ENCODE results near the gene ADGRD1.

The ADGRD1 gene

DNA sequence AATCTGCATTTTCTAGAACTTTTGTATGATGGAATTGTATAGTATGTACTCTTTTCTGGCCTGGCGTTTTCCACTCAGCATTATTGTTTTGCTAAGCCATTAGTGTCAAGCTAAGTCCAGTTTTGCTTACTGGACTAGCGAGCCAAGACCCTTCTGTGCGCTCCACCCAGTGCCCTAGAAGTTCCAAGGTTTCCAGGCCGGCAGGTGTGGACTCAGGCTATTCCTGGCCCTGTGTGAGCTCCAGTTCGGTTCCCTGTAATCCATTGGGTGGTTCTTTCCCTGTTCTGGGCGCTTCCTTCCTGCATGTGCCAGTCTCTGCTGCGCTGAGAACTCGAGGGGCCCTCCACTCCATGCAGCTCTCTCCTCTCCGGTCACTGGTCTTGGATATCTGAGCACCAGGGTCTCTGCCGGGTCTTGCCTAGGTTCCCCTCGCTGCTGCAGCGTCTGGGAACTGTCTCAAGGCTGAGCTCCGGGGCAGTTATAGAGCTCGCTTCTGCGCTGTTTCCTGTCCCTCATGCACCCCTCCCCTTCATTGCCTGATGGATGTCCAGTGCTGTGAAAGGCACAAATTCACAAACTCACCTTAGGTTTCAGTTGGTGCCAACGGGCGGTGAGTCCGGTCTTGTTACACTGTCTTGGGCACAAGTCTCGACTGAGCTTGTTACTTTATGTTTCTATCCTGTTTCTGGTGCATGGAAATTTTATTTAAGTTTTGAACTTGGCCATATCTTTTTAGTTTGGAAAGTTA is 100.8 kb downstream of the ADGRD1 start:
- Histone ChIP-seq H3K4me3 (ENCODE audit: low read length) (no peak overlapping the region), H3K4me1 (ENCODE audit: control insufficient read depth, low read length) (peaks cover 8% of the 10 kb centered on the region), H3K9me3 (ENCODE audit: control insufficient read depth, insufficient read depth, low read length) (no peaks in the 10 kb centered on the region), H4K20me1 (ENCODE audit: control insufficient read depth, insufficient read depth, low read depth, low read length) (no peaks in the 10 kb centered on the region), H3K27me3 (ENCODE audit: control insufficient read depth, low read length) (peaks cover 29% of the 10 kb centered on the region), H3K27ac (ENCODE audit: low read depth, low read length) (no peak overlapping the region), H3K4me2 (ENCODE audit: low read length) (no peak overlapping the region), H3K36me3 (ENCODE audit: control insufficient read depth, low read length) (no peaks in the 10 kb centered on the region), H3K9me2 (replicated peaks; ENCODE audit: control insufficient read depth, low read length) (no peaks in the 10 kb centered on the region), H3K79me2 (ENCODE audit: control insufficient read depth, low read length) (no peaks in the 10 kb centered on the region), H3F3A (ENCODE audit: control insufficient read depth, insufficient read depth) (no peaks in the 10 kb centered on the region)
- no peak for TF ChIP-seq EZH2phosphoT487 (IDR thresholded peaks at IDR 0.05; ENCODE audit: borderline replicate concordance, low read length)
- TF ChIP-seq, protein P1, sequence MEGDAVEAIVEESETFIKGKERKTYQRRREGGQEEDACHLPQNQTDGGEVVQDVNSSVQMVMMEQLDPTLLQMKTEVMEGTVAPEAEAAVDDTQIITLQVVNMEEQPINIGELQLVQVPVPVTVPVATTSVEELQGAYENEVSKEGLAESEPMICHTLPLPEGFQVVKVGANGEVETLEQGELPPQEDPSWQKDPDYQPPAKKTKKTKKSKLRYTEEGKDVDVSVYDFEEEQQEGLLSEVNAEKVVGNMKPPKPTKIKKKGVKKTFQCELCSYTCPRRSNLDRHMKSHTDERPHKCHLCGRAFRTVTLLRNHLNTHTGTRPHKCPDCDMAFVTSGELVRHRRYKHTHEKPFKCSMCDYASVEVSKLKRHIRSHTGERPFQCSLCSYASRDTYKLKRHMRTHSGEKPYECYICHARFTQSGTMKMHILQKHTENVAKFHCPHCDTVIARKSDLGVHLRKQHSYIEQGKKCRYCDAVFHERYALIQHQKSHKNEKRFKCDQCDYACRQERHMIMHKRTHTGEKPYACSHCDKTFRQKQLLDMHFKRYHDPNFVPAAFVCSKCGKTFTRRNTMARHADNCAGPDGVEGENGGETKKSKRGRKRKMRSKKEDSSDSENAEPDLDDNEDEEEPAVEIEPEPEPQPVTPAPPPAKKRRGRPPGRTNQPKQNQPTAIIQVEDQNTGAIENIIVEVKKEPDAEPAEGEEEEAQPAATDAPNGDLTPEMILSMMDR (IDR thresholded peaks at IDR 0.05; ENCODE audit: low read depth, low read length, poor library complexity, severe bottlenecking) = no peak

- Histone ChIP-seq H3K4me3 (ENCODE audit: low read length) (no peak overlapping the region), H3K79me2 (ENCODE audit: control insufficient read depth, low read length) (no peaks in the 10 kb centered on the region), H3F3A (ENCODE audit: control insufficient read depth, insufficient read depth) (no peaks in the 10 kb centered on the region), H3K9me2 (replicated peaks; ENCODE audit: control insufficient read depth, low read length) (no peaks in the 10 kb centered on the region), H3K36me3 (ENCODE audit: control insufficient read depth, low read length) (no peaks in the 10 kb centered on the region), H4K20me1 (ENCODE audit: control insufficient read depth, insufficient read depth, low read depth, low read length) (no peaks in the 10 kb centered on the region), H3K4me1 (ENCODE audit: control insufficient read depth, low read length) (peaks cover 3% of the 10 kb centered on the region), H3K4me2 (ENCODE audit: low read length) (no peak overlapping the region), H3K9me3 (ENCODE audit: control insufficient read depth, insufficient read depth, low read length) (no peaks in the 10 kb centered on the region), H3K27ac (ENCODE audit: low read depth, low read length) (no peak overlapping the region), H3K27me3 (ENCODE audit: control insufficient read depth, low read length) (peaks cover 29% of the 10 kb centered on the region)
- no peak for TF ChIP-seq EZH2phosphoT487 (IDR thresholded peaks at IDR 0.05; ENCODE audit: borderline replicate concordance, low read length)
- TF ChIP-seq, protein P1 (IDR thresholded peaks at IDR 0.05; ENCODE audit: low read depth, low read length, poor library complexity, severe bottlenecking) = no peak
Measured at GRCh38 chr12:131055093-131055465, 101.4 kb downstream of the ADGRD1 start.

- H3K4me1 ChIP-seq (ENCODE audit: control insufficient read depth, low read length) = no peaks in the 10 kb centered on the region
- peaks cover 29% of the 10 kb centered on the region for H3K27me3 ChIP-seq (ENCODE audit: control insufficient read depth, low read length)
- no peaks in the 10 kb centered on the region for H3K36me3 ChIP-seq (ENCODE audit: control insufficient read depth, low read length)
- H3K4me2 ChIP-seq (ENCODE audit: low read length) = no peak overlapping the region
- H3K79me2 ChIP-seq (ENCODE audit: control insufficient read depth, low read length) = no peaks in the 10 kb centered on the region
- TF ChIP-seq EZH2phosphoT487 (IDR thresholded peaks at IDR 0.05; ENCODE audit: borderline replicate concordance, low read length) = no peak
- TF ChIP-seq, protein P1 (IDR thresholded peaks at IDR 0.05; ENCODE audit: low read depth, low read length, poor library complexity, severe bottlenecking) = no peak
- H3K9me2 ChIP-seq (replicated peaks; ENCODE audit: control insufficient read depth, low read length) = no peaks in the 10 kb centered on the region
- no peaks in the 10 kb centered on the region for H3F3A ChIP-seq (ENCODE audit: control insufficient read depth, insufficient read depth)
- H3K9me3 ChIP-seq (ENCODE audit: control insufficient read depth, insufficient read depth, low read length) = no peaks in the 10 kb centered on the region
- no peak overlapping the region for H3K27ac ChIP-seq (ENCODE audit: low read depth, low read length)
- no peak overlapping the region for H3K4me3 ChIP-seq (ENCODE audit: low read length)
- H4K20me1 ChIP-seq (ENCODE audit: control insufficient read depth, insufficient read depth, low read depth, low read length) = no peaks in the 10 kb centered on the region
Measured at GRCh38 chr12:131055596-131056233, 102.0 kb downstream of the ADGRD1 start.
